GM18868 (cell line): ENCODE data around the gene ARHGAP21.
A peak's percentile ranks its signal among the peaks of the same experiment; 100 is the strongest.

Experiments
- ATAC-seq: cut with Tn5 transposase; IDR thresholded peaks from one replicate; pipeline ENCODE4 v1.9.1; 2021; ENCODE audit warnings: mild to moderate bottlenecking, moderate library complexity; ENCODE audit not compliant: unreplicated experiment

Gene ARHGAP21

GRCh38 chr10:24589265-24589664 is 134.4 kb downstream of the ARHGAP21 start:
- no peak for ATAC-seq

GRCh38 chr10:24579906-24580305 is 143.8 kb downstream of the ARHGAP21 start:
- no peak for ATAC-seq

- ATAC-seq, result no peak
Measured at GRCh38 chr10:24579448-24579847, 144.2 kb downstream of the ARHGAP21 start.

GRCh38 chr10:24575481-24576002 is 148.1 kb downstream of the ARHGAP21 start:
- ATAC-seq, result no peak

- no peak for ATAC-seq
Measured at GRCh38 chr10:24574578-24575155, 149.0 kb downstream of the ARHGAP21 start.

GRCh38 chr10:24574161-24574560 is 149.5 kb downstream of the ARHGAP21 start:
- ATAC-seq, result peak; percentile 56

- no peak for ATAC-seq
Measured at GRCh38 chr10:24571870-24572450, 151.7 kb downstream of the ARHGAP21 start.

GRCh38 chr10:24570658-24571426 is 152.8 kb downstream of the ARHGAP21 start:
- ATAC-seq, result no peak

GRCh38 chr10:24569828-24570657 is 153.6 kb downstream of the ARHGAP21 start:
- no peak for ATAC-seq

- ATAC-seq, result no peak
Measured at GRCh38 chr10:24569330-24569796, 154.3 kb downstream of the ARHGAP21 start.

- no peak for ATAC-seq
Measured at GRCh38 chr10:24568042-24568441, 155.6 kb downstream of the ARHGAP21 start.

GRCh38 chr10:24561453-24561852 is 162.2 kb downstream of the ARHGAP21 start:
- no peak for ATAC-seq

- peak; percentile 71 for ATAC-seq
Measured at GRCh38 chr10:24556750-24557742, 166.6 kb downstream of the ARHGAP21 start.

- ATAC-seq, result no peak
Measured at GRCh38 chr10:24556126-24556749, 167.4 kb downstream of the ARHGAP21 start.

- no peak for ATAC-seq
Measured at GRCh38 chr10:24554036-24554435, 169.7 kb downstream of the ARHGAP21 start.

- ATAC-seq, result no peak
Measured at GRCh38 chr10:24553051-24553612, 170.6 kb downstream of the ARHGAP21 start.

GRCh38 chr10:24552346-24553016 is 171.2 kb downstream of the ARHGAP21 start:
- peak; percentile 37 for ATAC-seq

GRCh38 chr10:24551161-24551560 is 172.5 kb downstream of the ARHGAP21 start:
- no peak for ATAC-seq
